GM23338 (cell line): ENCODE measurements around the gene SF3A1.

Experiments
- CTCF ChIP-seq, 2 experiments: fragments of 200-600 bp in 1 of 2; sonication (generic) in 1 of 2; conservative IDR thresholded peaks; 2 replicates each; pipeline versions ENCODE4 v1.5.1 to v1.6.1; 2016 to 2017; ENCODE audit warnings: antibody characterized with exemption in 2 of 2, low read depth in 2 of 2, mild to moderate bottlenecking in 2 of 2, moderate library complexity in 1 of 2
- EZH2phosphoT487 ChIP-seq: fragments of 200-600 bp; sonication (generic); IDR thresholded peaks from one replicate; pipeline ENCODE4 v1.8.1; 2018; ENCODE audit warnings: antibody characterized with exemption; ENCODE audit not compliant: unreplicated experiment

- no peak for TF ChIP-seq CTCF (conservative IDR thresholded peaks at IDR 0.05; ENCODE audit: low read depth in 2 of 2)
- TF ChIP-seq EZH2phosphoT487, result no peak
Measured at GRCh38 chr22:30285846-30286200, 70.9 kb downstream of the SF3A1 start.
